ENCODE results near the gene DXO.

The DXO gene

DNA sequence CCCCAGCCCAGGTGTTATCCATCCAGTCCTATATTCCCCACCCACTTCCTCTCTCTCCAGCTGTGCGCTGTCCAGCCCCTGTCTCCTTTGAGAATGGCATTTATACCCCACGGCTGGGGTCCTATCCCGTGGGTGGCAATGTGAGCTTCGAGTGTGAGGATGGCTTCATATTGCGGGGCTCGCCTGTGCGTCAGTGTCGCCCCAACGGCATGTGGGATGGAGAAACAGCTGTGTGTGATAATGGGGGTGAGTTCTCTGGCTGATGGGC lies 43.3 kb downstream of the DXO start:
- TF ChIP-seq, protein P1, sequence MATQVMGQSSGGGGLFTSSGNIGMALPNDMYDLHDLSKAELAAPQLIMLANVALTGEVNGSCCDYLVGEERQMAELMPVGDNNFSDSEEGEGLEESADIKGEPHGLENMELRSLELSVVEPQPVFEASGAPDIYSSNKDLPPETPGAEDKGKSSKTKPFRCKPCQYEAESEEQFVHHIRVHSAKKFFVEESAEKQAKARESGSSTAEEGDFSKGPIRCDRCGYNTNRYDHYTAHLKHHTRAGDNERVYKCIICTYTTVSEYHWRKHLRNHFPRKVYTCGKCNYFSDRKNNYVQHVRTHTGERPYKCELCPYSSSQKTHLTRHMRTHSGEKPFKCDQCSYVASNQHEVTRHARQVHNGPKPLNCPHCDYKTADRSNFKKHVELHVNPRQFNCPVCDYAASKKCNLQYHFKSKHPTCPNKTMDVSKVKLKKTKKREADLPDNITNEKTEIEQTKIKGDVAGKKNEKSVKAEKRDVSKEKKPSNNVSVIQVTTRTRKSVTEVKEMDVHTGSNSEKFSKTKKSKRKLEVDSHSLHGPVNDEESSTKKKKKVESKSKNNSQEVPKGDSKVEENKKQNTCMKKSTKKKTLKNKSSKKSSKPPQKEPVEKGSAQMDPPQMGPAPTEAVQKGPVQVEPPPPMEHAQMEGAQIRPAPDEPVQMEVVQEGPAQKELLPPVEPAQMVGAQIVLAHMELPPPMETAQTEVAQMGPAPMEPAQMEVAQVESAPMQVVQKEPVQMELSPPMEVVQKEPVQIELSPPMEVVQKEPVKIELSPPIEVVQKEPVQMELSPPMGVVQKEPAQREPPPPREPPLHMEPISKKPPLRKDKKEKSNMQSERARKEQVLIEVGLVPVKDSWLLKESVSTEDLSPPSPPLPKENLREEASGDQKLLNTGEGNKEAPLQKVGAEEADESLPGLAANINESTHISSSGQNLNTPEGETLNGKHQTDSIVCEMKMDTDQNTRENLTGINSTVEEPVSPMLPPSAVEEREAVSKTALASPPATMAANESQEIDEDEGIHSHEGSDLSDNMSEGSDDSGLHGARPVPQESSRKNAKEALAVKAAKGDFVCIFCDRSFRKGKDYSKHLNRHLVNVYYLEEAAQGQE (IDR thresholded peaks at IDR 0.05; ENCODE audit: insufficient read depth in 1 of 2, low read depth in 2 of 2, low read length in 2 of 2): 0 out of 4 replicates have a peak, but pooled peaks of 1 of the 2 experiments have one; percentile 54
- no peak for TF ChIP-seq SIN3A (IDR thresholded peaks at IDR 0.05; ENCODE audit: borderline replicate concordance, insufficient read depth, low read length)

DNA sequence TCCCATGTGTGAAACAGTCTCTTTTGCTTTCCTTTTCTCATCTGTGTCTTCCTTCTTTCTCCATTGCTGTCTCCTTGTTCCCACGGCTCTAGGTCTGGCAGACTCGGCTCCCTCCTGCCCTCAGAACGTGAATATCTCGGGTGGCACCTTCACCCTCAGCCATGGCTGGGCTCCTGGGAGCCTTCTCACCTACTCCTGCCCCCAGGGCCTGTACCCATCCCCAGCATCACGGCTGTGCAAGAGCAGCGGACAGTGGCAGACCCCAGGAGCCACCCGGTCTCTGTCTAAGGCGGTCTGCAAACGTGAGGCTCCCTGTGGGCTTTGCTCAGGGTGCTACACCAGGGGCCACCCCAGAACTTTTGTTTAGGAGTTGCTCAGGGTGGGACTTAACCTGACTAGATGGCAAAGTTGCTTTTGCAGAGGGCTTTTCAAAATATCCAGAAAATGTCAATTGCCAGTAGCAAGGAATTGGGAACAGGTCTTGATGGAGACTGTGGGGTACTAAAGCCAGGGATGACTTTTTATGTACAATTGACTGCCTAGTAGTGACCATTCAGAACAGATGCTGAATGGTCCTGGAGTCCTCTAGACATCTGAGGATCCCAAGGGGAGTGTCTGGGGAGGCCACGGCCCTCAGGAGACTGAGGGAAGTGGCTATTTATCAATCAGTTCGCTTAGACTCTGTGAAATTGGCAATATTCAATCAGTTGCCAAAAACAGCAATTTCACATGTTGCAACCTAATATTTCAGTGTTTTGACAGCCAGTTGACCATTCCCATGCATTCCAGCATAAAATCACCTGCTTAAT lies 43.9 kb downstream of the DXO start:
- TF ChIP-seq SIN3A (IDR thresholded peaks at IDR 0.05; ENCODE audit: borderline replicate concordance, insufficient read depth, low read length) (no peak), TAF1 (IDR thresholded peaks at IDR 0.05; ENCODE audit: borderline replicate concordance, insufficient read depth, low read length) (no peak), FOXP2 (optimal IDR thresholded peaks at IDR 0.05; ENCODE audit: borderline replicate concordance, extremely low read depth, extremely low read length, insufficient read depth) (no peak), POLR2AphosphoS5 (IDR thresholded peaks at IDR 0.05; ENCODE audit: low read depth, low read length) (no peak)
- TF ChIP-seq, protein P1 (IDR thresholded peaks at IDR 0.05; ENCODE audit: insufficient read depth in 1 of 2, low read depth in 2 of 2, low read length in 2 of 2): no peak

DNA sequence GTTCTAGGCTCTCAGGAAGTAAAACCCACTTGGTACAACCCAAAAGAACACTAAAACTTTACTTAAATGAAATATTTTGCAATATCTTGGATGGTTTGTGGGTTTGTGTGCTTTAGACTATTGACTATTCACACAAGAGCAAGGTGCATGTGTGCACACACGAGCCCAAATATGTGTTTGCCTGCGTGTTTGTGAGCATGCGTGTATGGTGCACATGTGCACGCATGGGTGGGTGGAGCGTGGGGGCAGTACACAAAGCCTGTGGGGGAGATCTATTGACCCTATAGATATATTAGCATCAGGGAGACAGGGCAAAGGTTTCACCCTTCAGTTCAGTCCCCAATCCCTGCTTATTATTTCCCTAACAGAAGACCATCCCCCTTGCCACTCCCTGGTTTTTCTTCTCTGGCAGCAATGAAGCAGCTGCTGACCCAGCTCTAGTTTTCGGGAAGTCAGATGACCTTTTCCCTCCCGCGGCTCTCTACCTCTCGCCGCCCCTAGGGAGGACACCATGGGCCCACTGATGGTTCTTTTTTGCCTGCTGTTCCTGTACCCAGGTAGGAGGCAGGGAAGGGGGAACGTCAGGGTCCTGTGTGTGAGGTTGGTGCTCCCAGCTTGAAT lies 44.6 kb downstream of the DXO start, which contains the start of gene C2:
TSS of gene C2 (plus strand) at position 476 of the 621 bp plus-strand sequence. CDS start at position 512, 36 bp downstream.
- TF ChIP-seq TAF1 (IDR thresholded peaks at IDR 0.05; ENCODE audit: borderline replicate concordance, insufficient read depth, low read length) (no peak), FOXP2 (optimal IDR thresholded peaks at IDR 0.05; ENCODE audit: borderline replicate concordance, extremely low read depth, extremely low read length, insufficient read depth) (no peak), SIN3A (IDR thresholded peaks at IDR 0.05; ENCODE audit: borderline replicate concordance, insufficient read depth, low read length) (no peak), POLR2AphosphoS5 (IDR thresholded peaks at IDR 0.05; ENCODE audit: low read depth, low read length) (no peak)
- TF ChIP-seq, protein P1 (IDR thresholded peaks at IDR 0.05; ENCODE audit: insufficient read depth in 1 of 2, low read depth in 2 of 2, low read length in 2 of 2): no peak

DNA sequence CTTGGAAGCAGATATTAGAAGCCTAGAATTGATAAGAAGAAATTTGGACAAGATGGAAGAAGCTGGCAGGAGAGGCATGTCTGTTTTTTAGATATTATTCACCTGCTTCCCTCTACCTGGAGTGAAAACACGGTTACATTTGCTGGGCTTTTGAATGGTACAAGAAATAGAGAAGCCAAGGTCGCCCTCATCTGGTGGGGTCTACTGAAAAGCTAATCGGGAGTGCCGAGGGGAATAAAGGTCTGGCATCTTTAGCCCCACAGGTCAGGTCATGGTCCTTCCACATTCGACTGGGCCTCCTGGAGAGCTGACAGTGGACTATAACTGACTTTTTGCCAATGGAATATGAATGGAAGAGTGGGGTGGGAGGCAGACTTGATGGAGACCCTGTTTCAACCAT lies 49.0 kb downstream of the DXO start:
- TF ChIP-seq POLR2AphosphoS5 (IDR thresholded peaks at IDR 0.05; ENCODE audit: low read depth, low read length): no peak
- TF ChIP-seq, protein P1 (IDR thresholded peaks at IDR 0.05; ENCODE audit: insufficient read depth in 1 of 2, low read depth in 2 of 2, low read length in 2 of 2): no peak
- no peak for TF ChIP-seq FOXP2 (optimal IDR thresholded peaks at IDR 0.05; ENCODE audit: borderline replicate concordance, extremely low read depth, extremely low read length, insufficient read depth)
- TF ChIP-seq TAF1 (IDR thresholded peaks at IDR 0.05; ENCODE audit: borderline replicate concordance, insufficient read depth, low read length): no peak
- no peak for TF ChIP-seq SIN3A (IDR thresholded peaks at IDR 0.05; ENCODE audit: borderline replicate concordance, insufficient read depth, low read length)

Measured in PFSK-1 (cell line).